DMS153 (cell line): ENCODE data around the gene RIT2.

Experiments
- DNase-seq: peaks from one replicate; lab custom pipeline; 2025; lab: John Stamatoyannopoulos, UW

RIT2 gene

GRCh38 chr18:43010611-43011010 is 104.9 kb downstream of the RIT2 start:
- DNase-seq = no peak

GRCh38 chr18:43009674-43010073 is 105.8 kb downstream of the RIT2 start:
- DNase-seq = no peak

DNA sequence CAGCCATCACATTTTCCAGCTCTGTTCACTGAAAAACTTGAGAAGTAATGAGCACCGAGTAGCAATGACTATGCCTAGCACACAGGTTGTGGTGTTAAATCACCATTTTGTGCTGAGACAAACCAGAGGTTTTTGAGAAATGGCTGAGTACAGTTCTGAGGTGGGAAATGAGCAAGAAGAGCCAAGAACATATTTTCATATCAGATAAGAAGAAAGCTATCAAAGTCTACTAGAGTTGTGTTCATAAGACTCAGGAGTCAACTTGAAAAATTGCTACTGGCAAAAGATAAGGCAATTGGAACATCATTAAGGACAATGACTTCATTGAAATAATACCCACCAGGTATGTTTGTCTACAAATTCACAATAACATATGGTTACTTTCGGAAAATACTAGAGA is 108.1 kb downstream of the RIT2 start:
- no peak for DNase-seq

DNA sequence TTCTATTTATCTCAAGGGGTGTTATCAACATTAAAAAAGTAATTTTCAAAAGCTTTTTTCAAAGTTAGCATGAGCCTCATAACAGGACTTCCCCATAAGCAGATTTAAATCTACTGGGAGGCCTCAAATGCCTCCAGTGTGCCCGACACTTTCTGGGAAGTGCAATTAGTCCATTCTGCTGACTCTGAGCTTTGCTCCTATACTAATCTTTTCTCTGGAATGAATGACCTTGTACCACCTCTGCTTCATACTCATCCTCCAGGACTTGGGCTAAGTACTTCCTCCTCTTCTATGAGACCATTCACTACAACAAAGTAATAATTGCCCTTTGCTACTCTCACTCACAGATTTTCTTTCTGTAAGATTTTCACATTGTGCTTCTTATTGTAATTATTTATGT is 111.1 kb downstream of the RIT2 start:
- no peak for DNase-seq

- no peak for DNase-seq
Observed at GRCh38 chr18:43001821-43002220, 113.7 kb downstream of the RIT2 start.

GRCh38 chr18:42996824-42997223 is 118.7 kb downstream of the RIT2 start:
- no peak for DNase-seq

- no peak for DNase-seq
Observed at GRCh38 chr18:42980426-42980825, 135.1 kb downstream of the RIT2 start.

DNA sequence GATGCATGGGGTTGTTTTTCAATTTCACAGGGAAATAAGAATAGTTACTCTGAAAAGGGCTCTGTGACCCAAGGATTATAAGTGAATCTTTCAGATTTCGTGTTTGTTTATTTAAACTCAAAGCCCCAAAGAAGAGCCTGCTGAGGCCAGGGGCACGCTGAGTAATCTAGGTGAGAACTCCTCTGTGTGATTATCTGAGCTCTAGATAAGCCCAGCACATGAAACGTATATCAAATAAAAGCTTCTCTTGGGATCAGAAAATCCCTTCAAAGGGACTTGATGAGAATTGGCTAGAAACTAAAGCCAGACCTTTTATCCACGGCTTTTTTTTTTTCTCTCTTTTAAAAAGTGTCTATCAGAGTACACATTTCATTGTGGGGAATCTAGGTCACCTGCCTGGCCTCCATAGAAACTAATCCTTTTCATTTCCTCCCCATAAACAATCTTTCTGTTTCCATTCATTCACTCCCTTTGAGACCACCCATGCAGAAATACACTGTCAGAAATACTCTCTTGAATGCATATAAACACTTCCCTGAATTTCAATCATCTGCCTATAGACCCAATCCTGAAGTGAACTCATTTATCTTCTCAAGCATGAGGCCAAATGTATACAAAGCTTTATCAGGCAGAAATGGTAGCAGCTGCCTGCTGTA is 137.4 kb downstream of the RIT2 start:
- peak; percentile 79 for DNase-seq

DNA sequence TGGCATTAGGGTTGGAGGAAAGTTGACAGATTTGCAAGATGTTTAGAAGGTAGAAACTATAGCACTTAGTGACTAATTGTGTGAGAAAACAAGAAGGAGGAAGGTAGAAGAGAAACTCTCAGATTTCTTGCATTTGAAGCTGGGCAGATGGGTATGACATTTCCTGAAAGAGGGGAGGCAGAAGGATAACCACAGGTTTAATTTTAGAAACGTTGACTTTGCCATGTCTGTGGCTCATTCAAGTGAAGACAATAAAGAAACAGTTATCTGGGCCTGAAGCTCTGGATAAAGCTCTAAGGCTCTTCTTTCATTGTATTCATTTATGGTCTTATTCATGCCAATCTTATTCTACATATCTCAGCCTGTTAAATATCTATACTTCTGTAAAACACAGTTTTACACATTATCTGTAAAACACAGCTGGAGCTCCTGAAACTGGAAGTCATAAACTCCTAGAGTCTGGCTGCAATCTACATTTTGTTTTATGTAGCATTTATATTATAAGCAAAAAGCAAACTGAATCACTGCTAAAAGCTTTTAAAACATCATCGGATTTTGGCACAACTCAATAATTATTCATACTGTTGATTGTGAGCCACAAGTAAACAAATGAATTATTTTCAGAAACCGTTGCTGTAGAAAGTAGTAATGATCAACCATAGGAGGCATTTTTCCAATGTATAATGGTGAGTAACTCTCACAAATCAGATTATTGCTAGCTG is 138.5 kb downstream of the RIT2 start:
- no peak for DNase-seq

DNA sequence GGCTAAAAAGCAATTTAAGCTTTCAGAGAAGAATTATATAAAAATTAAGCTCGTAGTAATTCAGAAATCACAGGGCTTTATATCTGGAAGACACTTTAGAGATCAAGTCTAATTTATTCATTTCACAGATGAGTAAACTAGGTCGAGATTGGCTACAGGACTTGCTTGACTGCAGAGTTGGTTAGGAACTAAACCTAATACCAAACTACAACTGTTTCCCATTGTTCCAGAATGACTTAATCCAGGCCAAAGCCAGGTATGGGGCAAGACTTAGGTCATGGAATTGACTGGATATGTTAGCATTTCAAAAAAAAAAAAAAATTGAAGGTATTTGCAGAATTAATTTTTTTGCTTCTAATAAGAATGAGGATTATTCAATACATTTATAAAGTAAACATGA is 146.1 kb downstream of the RIT2 start:
- no peak for DNase-seq

- no peak for DNase-seq
Observed at GRCh38 chr18:42961298-42961697, 154.2 kb downstream of the RIT2 start.

- no peak for DNase-seq
Observed at GRCh38 chr18:42959528-42959927, 156.0 kb downstream of the RIT2 start.

DNA sequence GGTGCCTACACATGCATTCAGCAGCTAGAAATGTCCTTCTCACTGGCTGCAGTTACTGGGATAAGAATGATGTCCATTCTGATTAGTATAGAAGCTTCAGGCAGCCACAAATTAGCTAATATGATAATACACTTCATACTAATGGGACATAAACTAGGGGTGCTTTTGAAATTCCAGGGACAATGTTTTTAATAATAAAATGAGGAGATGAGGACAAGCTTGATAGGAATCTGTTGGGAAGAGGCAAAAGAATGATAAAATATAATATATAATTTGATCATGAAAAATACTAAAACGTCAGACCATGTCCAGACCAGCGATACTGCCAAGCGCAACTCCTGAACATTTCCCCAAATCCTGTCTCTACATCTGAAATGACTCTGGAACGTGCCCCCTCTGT is 157.1 kb downstream of the RIT2 start:
- no peak for DNase-seq

DNA sequence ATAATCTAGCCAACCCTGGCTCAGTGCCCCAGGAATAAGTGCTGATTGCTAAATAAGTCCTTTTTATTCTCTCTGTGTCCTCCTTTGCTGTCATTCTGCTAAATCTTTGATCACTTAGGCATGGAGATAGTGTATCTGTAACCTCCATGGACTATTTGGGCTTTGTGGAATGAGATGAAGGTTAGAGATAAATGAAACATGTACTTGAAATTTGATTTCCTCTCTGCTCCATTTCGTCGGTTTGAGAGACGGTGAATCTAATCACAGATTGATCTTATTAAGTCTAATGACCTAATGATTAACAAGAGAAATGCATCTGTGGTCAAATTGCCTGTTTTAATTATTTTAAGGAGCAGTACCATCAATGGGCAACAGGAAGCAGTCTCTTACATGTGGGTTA is 159.2 kb downstream of the RIT2 start:
- DNase-seq = no peak

- no peak for DNase-seq
Observed at GRCh38 chr18:42954887-42955286, 160.6 kb downstream of the RIT2 start.

DNA sequence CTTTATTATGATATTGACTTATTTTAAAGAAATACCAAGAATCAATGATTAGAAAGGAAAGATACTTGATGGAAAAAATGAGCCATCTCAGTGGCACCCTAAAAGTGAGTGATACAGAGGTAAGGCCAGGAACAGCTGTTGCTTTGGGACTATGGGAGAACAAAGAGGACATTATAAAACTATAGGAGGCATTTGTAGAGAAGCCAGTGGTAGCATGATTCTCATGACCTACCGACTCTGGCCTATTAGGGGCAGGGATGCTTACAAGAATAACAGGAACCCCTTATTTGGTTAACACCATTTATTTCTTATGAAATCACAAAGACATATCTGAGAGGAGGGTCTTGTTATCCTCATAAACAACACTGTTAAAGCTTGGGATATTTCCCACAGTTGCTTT is 162.2 kb downstream of the RIT2 start:
- DNase-seq = no peak

GRCh38 chr18:42950732-42951131 is 164.8 kb downstream of the RIT2 start:
- DNase-seq = no peak

DNA sequence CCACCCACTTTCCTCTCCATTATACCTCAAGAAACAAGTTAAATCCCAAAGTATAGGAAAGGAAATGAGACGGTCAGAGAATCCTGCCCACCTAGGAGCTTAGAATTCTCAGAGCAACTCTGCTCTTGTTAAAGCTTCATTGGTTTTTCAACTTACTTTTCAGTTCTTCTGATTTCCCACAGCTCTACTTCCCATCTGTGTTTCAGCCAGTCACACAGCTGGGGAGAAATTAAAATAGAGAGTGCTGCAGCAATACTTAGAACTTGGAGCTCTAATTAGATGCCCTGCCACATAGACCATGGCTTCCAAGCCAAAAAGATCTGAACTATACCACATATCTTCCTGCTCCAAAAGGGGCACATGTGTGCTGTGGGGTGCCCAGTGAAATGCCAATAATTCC is 166.7 kb downstream of the RIT2 start:
- no peak for DNase-seq

GRCh38 chr18:42941860-42942259 is 173.6 kb downstream of the RIT2 start:
- DNase-seq = no peak

- DNase-seq = no peak
Observed at GRCh38 chr18:42941021-42941420, 174.5 kb downstream of the RIT2 start.

DNA sequence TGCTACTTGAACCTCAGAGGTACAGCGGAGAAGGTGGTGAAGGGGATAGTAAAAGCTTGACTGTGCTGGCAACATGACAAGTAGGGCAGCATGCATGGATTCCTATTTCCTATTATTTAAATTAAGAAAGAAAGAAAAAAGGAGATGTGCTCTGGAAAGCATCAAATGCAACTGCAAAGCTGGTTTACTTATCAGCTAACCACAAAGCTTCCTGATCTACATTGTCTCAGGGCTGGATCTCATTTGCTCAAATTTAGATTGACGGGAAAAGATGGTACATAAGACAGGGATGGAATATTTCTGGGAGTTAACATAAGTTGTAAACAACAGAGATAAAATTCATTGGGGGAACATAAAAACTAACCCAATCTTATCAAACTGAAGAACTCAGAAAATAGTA is 178.0 kb downstream of the RIT2 start:
- no peak for DNase-seq

DNA sequence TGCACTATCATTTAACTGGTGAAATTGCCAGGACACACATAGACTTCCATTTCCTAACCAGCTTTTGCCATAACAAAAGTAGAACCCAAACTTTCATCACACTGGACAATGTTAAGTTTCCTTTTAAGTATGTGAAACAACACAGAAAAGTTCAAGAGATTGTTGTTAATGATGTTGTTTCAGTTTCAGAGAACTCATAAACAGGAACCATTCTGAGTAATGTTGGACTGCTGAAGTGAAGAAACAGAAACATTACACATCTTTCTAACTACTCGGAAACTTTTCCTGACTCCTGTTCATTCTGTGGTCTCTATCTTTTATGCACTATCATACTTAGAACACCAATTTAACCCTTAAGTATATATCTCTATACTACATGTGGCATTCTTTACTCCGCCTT is 179.2 kb downstream of the RIT2 start:
- DNase-seq = no peak

DNA sequence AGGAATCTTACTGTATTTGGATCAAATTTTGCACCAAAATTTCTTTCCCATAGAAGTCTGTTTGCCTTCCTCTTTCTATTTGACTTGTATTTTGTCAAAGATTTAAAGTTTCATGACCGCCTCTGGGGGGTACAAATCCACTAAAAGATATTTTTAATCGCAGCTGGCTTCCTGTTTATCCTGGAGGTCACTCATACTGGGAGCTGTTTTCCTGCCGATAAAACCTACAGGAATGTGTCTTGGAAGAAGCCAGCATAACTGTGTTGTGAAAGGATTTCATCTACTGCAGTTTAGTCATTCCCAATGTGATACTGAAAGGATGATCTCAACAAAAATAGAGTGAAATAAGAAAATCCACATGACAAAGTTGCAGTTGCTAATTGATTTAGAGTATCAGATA is 184.0 kb downstream of the RIT2 start:
- DNase-seq = no peak

DNA sequence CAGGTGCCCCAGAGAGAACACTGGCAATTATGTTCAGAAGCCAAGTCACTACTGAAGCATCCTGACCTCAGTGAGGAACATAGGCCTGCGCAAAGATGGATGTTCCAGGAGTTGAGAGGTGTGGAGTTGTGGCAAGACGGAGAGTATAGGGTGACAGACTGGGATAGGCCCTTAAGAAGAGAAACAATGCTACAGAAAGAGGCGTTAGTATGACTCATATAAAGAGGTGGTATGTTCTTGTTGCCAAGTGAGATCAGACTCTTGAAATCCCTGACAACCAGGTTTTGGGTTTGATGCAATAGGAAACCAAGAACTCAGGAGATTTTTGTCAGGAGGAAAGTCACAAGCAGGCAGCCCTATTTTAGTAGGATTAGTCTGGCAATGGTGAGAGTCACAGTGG is 185.6 kb downstream of the RIT2 start:
- no peak for DNase-seq
